GM13976 (cell line): Measurements from ENCODE around the gene NOP56.
A peak's percentile ranks its signal among the peaks of the same experiment; 100 is the strongest.

Experiments used
- DNase-seq: peaks from one replicate; pipeline ENCODE4 v3.0.0; 2012; ENCODE audit warnings: low spot score
- in situ Hi-C: fragments of 300-500 bp; cut with MboI; formaldehyde crosslinking; loops from one replicate; pipeline ENCODE4 v1.12.0; 2022; ENCODE audit warnings: low sequenced_read_pairs, mixed read lengths, inconsistent platforms; ENCODE audit not compliant: unreplicated experiment
- TF ChIP-seq, protein P1 (sequence below): IDR thresholded peaks from 2 replicates; pipeline ENCODE4 v1.5.1; 2012; ENCODE audit warnings: borderline replicate concordance, mild to moderate bottlenecking; ENCODE audit not compliant: insufficient read depth; ENCODE audit errors: extremely low read depth, missing control alignments, control extremely low read depth

Gene NOP56

GRCh38 chr20:2691127-2691526 is 38.7 kb downstream of the NOP56 start:
- DNase-seq: no peak
- TF ChIP-seq, protein P1, sequence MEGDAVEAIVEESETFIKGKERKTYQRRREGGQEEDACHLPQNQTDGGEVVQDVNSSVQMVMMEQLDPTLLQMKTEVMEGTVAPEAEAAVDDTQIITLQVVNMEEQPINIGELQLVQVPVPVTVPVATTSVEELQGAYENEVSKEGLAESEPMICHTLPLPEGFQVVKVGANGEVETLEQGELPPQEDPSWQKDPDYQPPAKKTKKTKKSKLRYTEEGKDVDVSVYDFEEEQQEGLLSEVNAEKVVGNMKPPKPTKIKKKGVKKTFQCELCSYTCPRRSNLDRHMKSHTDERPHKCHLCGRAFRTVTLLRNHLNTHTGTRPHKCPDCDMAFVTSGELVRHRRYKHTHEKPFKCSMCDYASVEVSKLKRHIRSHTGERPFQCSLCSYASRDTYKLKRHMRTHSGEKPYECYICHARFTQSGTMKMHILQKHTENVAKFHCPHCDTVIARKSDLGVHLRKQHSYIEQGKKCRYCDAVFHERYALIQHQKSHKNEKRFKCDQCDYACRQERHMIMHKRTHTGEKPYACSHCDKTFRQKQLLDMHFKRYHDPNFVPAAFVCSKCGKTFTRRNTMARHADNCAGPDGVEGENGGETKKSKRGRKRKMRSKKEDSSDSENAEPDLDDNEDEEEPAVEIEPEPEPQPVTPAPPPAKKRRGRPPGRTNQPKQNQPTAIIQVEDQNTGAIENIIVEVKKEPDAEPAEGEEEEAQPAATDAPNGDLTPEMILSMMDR: no peak
- in situ Hi-C loops: no loop called here

DNA sequence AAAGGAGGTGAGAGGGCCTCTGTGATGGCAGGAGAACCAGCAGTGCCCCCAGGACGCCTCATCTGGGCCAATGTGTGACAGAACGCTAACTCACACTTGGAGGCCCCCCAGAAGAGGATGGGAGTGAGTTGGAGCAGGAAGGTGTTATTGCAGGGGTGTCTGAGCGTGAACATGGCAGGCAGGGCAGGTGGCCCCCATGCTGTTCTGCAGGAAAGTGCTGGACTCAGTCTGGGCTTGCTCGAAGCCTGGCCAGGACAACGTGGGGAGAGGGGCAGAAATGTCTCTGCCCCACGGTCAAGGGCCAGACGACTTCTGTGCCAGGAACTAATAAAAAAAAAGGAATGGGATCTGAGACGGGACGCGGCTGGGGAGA is 39.2 kb downstream of the NOP56 start:
- DNase-seq: peak; percentile 28
- TF ChIP-seq, protein P1: no peak
- in situ Hi-C loops: no loop called here

GRCh38 chr20:2692036-2692885 is 39.8 kb downstream of the NOP56 start, which contains the start of gene EBF4:
EBF4 (plus strand) TSS chr20:2692780; CDS start chr20:2693646, 866 bp downstream.
- peak; percentile 74 for DNase-seq
- TF ChIP-seq, protein P1: no peak
- in situ Hi-C loops: no loop called here

- in situ Hi-C loops: no loop called here
- DNase-seq: peak; percentile 68
- TF ChIP-seq, protein P1: no peak
Observed at GRCh38 chr20:2692886-2693285, 40.5 kb downstream of the NOP56 start.

GRCh38 chr20:2693286-2694007 is 41.0 kb downstream of the NOP56 start:
- TF ChIP-seq, protein P1: no peak
- in situ Hi-C loops: no loop called here
- peak; percentile 76 for DNase-seq

- in situ Hi-C loops: no loop called here
- TF ChIP-seq, protein P1: no peak
- DNase-seq: peak; percentile 46
Observed at GRCh38 chr20:2694008-2694471, 41.6 kb downstream of the NOP56 start.
